GM18520 (cell line): ENCODE results near the gene USP6.
"Not testable (repeated sequence)": the region's sequence is repeated elsewhere in the genome, so short reads cannot be mapped to it uniquely, and the experiment has no call there.

Source experiments
- ATAC-seq: cut with Tn5 transposase; IDR thresholded peaks from one replicate; pipeline ENCODE4 v1.9.1; 2021; ENCODE audit not compliant: unreplicated experiment

Gene USP6

GRCh38 chr17:5184288-5184687, 68.5 kb downstream of the USP6 start:
- ATAC-seq, result no peak

DNA sequence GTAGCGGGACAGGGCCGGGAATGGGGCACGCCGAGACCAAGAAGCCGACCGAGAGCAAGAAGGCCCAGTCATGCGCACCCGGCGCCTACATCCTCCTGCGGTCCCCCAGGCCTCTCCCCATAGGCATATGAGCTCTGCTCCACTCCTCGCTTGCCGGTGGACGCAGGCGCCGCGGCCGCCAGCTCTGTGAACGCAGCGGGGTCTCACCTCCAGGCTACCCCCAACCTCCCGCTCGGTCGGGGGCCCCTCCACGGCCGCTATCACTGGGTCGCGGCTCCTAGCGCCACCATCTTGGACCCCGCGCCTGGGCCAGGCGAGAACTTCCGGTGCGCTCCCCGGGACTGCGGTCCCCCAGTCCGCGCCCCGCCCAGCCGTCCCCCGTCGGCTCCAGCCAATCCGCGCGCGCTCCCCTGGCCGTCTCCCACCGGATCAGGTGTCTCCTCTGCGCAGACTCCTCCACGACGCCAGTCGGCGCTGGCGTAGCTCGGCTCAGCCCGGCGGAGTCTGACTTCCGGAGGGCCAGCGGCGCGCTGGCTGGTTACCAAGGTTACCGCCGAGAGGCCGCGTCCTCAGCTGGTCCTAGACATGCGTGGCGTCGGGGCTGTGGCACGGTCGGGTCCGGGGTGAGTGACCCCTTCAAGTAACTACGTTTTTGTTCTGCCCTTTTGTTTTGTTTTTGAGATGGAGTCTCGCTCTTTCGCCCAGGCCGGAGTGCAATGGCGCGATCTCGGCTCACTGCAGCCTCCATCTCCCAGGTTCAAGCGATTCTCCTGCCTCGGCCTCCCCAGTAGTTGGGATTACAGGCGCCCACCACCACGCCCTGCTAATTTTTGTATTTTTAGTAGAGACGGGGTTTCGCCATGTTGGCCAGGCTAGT, 75.9 kb downstream of the USP6 start, which contains the start of gene ZNF594:
ZNF594 (minus strand) TSS at position 328 of the 877 bp plus-strand sequence. CDS start 7,612 bp downstream, outside the sequence.
- ATAC-seq, result peak; percentile 97

DNA sequence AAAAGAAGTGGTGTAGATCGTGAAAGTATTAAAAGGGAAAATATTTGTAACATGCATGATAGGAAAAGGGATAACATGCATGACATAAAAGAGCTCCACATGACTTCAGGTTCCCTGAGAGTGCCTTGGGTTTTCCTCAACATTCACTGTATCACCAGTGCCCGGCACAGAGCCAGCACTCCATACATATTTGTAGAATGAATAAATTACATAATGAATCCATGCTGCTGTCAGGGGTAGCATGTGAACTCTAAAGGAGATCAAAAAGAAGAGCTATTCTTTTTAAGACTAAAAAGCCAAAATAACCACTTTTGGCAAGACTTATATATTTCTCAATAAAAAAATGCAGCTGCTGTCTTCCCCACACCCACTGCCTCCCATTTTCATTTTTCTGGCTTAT, 78.5 kb downstream of the USP6 start:
- ATAC-seq, result no peak

DNA sequence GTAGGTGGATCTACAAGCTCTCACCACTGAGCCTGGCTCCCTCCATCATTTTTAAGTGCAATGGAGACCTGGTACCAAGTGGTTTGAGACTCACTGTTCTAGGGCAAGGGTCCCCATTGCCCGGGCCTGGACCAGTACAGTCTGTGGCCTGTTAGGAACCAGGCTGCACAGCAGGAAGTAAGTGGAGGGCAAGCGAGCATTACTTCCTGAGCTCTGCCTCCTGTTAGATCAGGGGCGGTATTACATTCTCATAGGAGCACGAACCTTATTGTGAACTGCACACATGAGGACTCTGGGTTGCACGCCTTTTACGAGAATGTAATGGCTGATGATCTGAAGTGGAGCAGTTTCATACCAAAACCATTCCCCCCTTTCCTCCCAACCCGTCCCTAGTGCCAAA, 82.6 kb downstream of the USP6 start:
- no peak for ATAC-seq

- no peak for ATAC-seq
Measured at GRCh38 chr17:5200360-5200759, 84.5 kb downstream of the USP6 start.

DNA sequence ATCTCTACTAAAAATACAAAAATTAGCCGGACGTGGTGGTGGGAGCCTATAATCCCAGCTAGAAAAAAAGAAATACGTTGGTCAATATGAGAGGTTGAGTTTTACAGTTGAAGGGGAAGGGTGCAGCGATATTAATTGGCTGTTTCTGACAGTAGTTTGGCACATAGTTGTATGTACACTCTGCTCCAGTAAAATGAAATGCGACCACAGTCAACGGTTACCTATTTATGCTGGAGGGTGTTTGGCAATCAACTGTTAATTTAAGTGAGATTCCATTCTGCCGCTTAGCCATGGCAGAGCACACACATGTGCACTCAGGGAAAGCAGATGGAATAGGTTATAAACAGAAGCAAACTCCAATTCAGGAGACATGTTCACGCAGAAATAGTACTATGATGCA, 85.2 kb downstream of the USP6 start:
- ATAC-seq, result no peak

- no peak for ATAC-seq
Measured at GRCh38 chr17:5203178-5203907, 87.5 kb downstream of the USP6 start.

DNA sequence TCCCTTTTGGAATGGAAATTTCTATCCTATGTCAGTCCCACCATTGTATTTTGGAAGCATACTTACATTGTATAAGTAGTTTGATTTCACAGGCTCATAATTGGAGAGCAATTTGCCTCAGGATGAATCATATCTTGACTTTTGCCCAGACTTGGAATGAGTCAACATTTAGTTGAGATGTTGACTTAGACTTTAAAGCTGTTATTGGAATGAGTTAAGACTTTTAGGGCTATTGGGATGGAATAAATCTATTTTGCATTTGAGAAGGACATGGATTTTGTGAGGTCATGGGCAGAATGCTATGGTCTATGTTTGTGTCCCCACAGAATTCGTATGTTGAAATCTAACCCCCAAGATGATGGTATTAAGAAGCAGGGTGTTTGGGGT, 88.1 kb downstream of the USP6 start:
- no peak for ATAC-seq

DNA sequence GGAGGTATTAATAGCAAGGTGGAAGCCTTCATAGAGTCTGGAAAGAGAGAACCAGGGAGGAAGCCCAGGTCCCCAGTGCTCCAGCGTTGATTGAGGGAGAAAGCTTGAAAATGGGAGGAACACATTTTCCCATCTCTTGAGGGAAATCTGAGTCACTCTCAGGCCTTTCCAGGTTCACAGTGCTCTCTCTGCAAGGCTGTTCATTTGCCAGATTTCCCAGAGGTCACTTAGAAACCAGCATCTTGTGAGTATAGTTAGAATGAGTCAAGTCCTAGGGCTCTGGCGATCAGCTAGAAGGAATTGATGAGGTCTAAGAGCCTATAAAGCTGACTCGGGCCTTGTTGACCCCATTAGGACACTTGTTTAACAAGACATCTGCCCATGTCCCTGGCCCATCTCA, 93.6 kb downstream of the USP6 start:
- ATAC-seq, result no peak

GRCh38 chr17:5210091-5210490, 94.3 kb downstream of the USP6 start:
- ATAC-seq, result no peak

GRCh38 chr17:5210614-5211252, 94.9 kb downstream of the USP6 start:
- ATAC-seq, result no peak

DNA sequence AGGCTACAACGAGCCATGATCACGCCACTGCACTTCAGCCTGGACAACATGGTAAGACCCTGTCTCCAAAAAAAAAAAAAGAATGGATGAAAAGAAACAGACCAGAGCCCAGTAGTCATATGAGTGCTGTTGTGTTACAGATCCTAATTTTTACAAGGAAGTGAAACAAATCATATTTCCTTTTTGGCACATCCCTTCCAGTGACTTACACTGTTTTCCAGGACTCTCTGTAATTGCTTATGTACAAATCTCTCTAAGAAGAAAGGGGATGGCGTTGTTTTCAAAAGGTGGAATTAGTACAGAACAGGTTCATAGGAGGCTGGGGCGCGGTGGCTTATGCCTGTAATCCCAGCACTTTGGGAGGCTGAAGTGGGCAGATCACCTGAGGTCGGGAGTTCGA, 95.6 kb downstream of the USP6 start:
- ATAC-seq, result no peak

GRCh38 chr17:5217562-5217961, 101.7 kb downstream of the USP6 start:
- not testable (repeated sequence) for ATAC-seq

- no peak for ATAC-seq
Measured at GRCh38 chr17:5219536-5219935, 103.7 kb downstream of the USP6 start.

- ATAC-seq, result no peak
Measured at GRCh38 chr17:5220074-5220473, 104.2 kb downstream of the USP6 start.

- not testable (repeated sequence) for ATAC-seq
Measured at GRCh38 chr17:5221912-5222311, 106.1 kb downstream of the USP6 start.
